ENCODE measurements around the gene MAMLD1. TPM values are rescaled to one million over a fixed set of nuclear protein-coding genes. Genes with fewer than 3 reads are reported as not detected.

The MAMLD1 gene
- total RNA-seq, 1 donor from 2014 or later = 2.8 TPM

GRCh38 chrX:150533863-150534262, 170.7 kb downstream of the MAMLD1 start:
- H3K36me3 Mint-ChIP-seq (ENCODE audit: low read depth, unreplicated experiment) = no peaks in the 10 kb centered on the region
- H3K4me3 Mint-ChIP-seq (ENCODE audit: unreplicated experiment) = no peak overlapping the region
- no peak for DNase-seq (ENCODE audit: low spot score)
- H3K9me3 Mint-ChIP-seq (ENCODE audit: unreplicated experiment) = no peaks in the 10 kb centered on the region
- no peak overlapping the region for H3K27ac Mint-ChIP-seq (ENCODE audit: unreplicated experiment)
- no peaks in the 10 kb centered on the region for H3K4me1 Mint-ChIP-seq (ENCODE audit: unreplicated experiment)
- no peak for TF ChIP-seq CTCF (IDR thresholded peaks at IDR 0.05; ENCODE audit: unreplicated experiment)
- peaks cover 3% of the 10 kb centered on the region for H3K27me3 Mint-ChIP-seq (ENCODE audit: unreplicated experiment)

DNA sequence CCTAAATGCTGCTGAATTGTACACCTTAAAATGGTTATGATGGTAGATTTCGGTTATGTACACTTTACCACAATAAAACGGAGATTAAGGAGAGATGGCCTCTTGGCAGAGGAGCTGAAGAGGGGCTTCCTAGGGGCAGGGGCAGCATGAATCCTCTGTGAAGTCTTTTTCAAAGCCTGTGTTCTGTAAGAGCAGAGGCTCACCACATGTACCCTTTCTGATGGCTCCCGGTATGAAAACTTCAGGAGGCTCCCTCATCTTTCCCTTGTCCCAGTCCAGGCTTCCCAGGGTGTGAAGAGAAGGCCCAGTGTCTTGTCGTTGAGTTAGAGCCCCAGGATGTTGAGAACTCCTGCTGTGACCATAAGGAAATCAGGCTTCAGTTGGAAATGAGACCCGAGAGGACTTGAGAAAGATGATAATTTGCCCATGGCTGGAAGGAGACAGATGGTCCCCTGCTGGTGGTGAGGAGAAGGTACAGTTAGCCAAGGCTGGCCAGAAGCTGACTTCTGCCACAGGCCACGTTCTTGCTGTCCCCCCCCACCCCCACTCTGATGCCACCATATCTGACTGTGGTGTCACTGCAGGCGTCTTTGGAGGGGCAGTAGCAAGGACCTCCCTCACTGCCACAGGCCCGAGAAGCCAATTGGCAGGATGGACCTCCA, 173.5 kb downstream of the MAMLD1 start:
- no peak for DNase-seq (ENCODE audit: low spot score)
- H3K4me3 Mint-ChIP-seq (ENCODE audit: unreplicated experiment) = no peak overlapping the region
- no peaks in the 10 kb centered on the region for H3K9me3 Mint-ChIP-seq (ENCODE audit: unreplicated experiment)
- peaks cover 3% of the 10 kb centered on the region for H3K27me3 Mint-ChIP-seq (ENCODE audit: unreplicated experiment)
- H3K4me1 Mint-ChIP-seq (ENCODE audit: unreplicated experiment) = no peaks in the 10 kb centered on the region
- no peaks in the 10 kb centered on the region for H3K36me3 Mint-ChIP-seq (ENCODE audit: low read depth, unreplicated experiment)
- H3K27ac Mint-ChIP-seq (ENCODE audit: unreplicated experiment) = no peak overlapping the region
- no peak for TF ChIP-seq CTCF (IDR thresholded peaks at IDR 0.05; ENCODE audit: unreplicated experiment)

- no peak for DNase-seq (ENCODE audit: low spot score)
- Mint-ChIP-seq H3K36me3 (ENCODE audit: low read depth, unreplicated experiment) (no peaks in the 10 kb centered on the region), H3K9me3 (ENCODE audit: unreplicated experiment) (no peaks in the 10 kb centered on the region), H3K27me3 (ENCODE audit: unreplicated experiment) (peaks cover 6% of the 10 kb centered on the region), H3K4me1 (ENCODE audit: unreplicated experiment) (no peaks in the 10 kb centered on the region), H3K27ac (ENCODE audit: unreplicated experiment) (no peak overlapping the region), H3K4me3 (ENCODE audit: unreplicated experiment) (no peak overlapping the region)
- TF ChIP-seq CTCF (IDR thresholded peaks at IDR 0.05; ENCODE audit: unreplicated experiment) = no peak
Observed at GRCh38 chrX:150537851-150538250, 174.7 kb downstream of the MAMLD1 start.

DNA sequence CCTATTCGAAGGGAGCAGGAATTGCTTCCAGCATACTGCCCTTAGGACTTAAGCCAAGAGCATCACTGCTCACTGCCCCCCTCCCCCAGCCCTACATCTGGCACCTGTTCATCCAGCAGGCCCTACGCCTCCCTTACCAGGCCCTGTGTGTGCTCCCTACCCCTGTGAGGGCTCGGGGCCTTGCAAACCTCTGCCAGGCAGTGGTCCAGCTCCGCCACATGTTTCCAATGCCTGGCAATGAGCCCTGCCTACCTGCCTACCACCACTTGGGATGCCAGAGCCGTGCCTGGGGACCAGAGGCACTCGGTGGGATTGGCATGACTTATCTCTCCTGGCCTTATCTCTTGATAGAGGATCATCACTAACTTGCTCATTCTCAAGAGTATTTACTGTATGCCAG, 177.8 kb downstream of the MAMLD1 start:
- no peaks in the 10 kb centered on the region for H3K4me1 Mint-ChIP-seq (ENCODE audit: unreplicated experiment)
- no peaks in the 10 kb centered on the region for H3K9me3 Mint-ChIP-seq (ENCODE audit: unreplicated experiment)
- H3K4me3 Mint-ChIP-seq (ENCODE audit: unreplicated experiment) = no peak overlapping the region
- no peak overlapping the region for H3K27ac Mint-ChIP-seq (ENCODE audit: unreplicated experiment)
- no peaks in the 10 kb centered on the region for H3K36me3 Mint-ChIP-seq (ENCODE audit: low read depth, unreplicated experiment)
- no peak for DNase-seq (ENCODE audit: low spot score)
- H3K27me3 Mint-ChIP-seq (ENCODE audit: unreplicated experiment) = peaks cover 2% of the 10 kb centered on the region
- TF ChIP-seq CTCF (IDR thresholded peaks at IDR 0.05; ENCODE audit: unreplicated experiment) = no peak

DNA sequence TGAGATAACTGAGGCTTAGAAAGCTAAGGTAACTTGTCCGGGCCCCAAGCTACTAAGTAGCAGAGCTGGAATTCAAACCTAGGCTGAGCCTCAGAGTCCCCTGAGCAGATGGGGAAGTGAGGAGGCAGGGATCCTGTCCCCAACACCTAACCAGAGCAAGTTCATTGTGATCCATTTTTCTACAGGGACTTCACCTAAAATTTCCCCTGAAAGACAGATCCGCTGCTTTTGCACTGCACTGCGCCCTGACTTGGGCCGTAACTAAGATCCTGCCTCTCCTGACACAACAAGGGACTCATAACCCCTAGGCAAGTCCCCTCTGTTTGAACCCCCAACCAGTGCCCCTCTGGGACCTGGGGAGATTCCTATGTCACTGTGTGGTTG, 179.7 kb downstream of the MAMLD1 start:
- Mint-ChIP-seq H3K4me1 (ENCODE audit: unreplicated experiment) (no peaks in the 10 kb centered on the region), H3K4me3 (ENCODE audit: unreplicated experiment) (no peak overlapping the region), H3K27ac (ENCODE audit: unreplicated experiment) (no peak overlapping the region), H3K36me3 (ENCODE audit: low read depth, unreplicated experiment) (no peaks in the 10 kb centered on the region), H3K27me3 (ENCODE audit: unreplicated experiment) (peaks cover 2% of the 10 kb centered on the region), H3K9me3 (ENCODE audit: unreplicated experiment) (no peaks in the 10 kb centered on the region)
- no peak for DNase-seq (ENCODE audit: low spot score)
- TF ChIP-seq CTCF (IDR thresholded peaks at IDR 0.05; ENCODE audit: unreplicated experiment) = no peak

All from endothelial cell (in vitro differentiated cells).